Endometrial microvascular endothelial cells (primary cell): ENCODE results near the gene LIN37. TPM values are rescaled to one million over a fixed set of nuclear protein-coding genes. Genes with fewer than 3 reads are reported as not detected.
"Not testable (repeated sequence)": the region's sequence is repeated elsewhere in the genome, so short reads cannot be mapped to it uniquely, and the experiment has no call there.

Experiments
- in situ Hi-C: cut with HindIII; loops from 2 replicates; pipeline ENCODE4 v1.10.0; 2017; ENCODE audit warnings: low sequenced_read_pairs, low pct_unique_long_range_greater_than_20kb; ENCODE audit errors: inconsistent ontology term
- total RNA-seq: library from RNA; depleted of rRNA; stranded (reverse); fragments of >200 nt; gene quantifications from one replicate; pipeline ENCODE4 v1.2.3, GENCODE V29; 2015; ENCODE audit errors: inconsistent ontology term

The LIN37 gene
- total RNA-seq, 1 donor from 2014 or later: 13.1 TPM

- in situ Hi-C loops: no loop called here
Observed at GRCh38 chr19:35718345-35719041, 29.9 kb upstream of the LIN37 start.

GRCh38 chr19:35719402-35720162, 28.8 kb upstream of the LIN37 start:
- in situ Hi-C loops: no loop called here

GRCh38 chr19:35720163-35720524, 28.2 kb upstream of the LIN37 start:
- in situ Hi-C loops: no loop called here

GRCh38 chr19:35720648-35721047, 27.7 kb upstream of the LIN37 start:
- in situ Hi-C loops: no loop called here

- in situ Hi-C loops: no loop called here
Observed at GRCh38 chr19:35721374-35721773, 27.0 kb upstream of the LIN37 start.

GRCh38 chr19:35722461-35722860, 25.9 kb upstream of the LIN37 start:
- in situ Hi-C loops: no loop called here

DNA sequence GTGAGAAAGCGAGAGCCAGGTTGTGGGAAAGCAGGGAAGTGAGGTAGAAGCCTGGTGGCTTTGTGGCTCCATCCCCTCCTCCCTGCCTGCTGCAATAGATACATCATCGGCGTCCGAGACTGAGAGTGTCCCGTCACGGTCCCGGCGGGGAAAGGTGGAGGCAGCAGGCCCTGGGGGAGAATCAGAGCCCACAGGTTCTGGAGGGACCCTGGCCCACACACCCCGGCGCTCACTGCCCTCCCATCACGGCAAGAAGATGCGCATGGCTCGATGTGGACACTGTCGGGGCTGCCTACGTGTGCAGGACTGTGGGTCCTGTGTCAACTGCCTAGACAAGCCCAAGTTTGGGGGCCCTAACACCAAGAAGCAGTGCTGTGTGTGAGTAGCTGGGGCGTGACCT, 25.5 kb upstream of the LIN37 start:
- in situ Hi-C loops: no loop called here

GRCh38 chr19:35723671-35724070, 24.7 kb upstream of the LIN37 start:
- in situ Hi-C loops: no loop called here

GRCh38 chr19:35724132-35724531, 24.2 kb upstream of the LIN37 start:
- in situ Hi-C loops: not testable (repeated sequence)

GRCh38 chr19:35724560-35724959, 23.8 kb upstream of the LIN37 start:
- in situ Hi-C loops: no loop called here

- in situ Hi-C loops: no loop called here
Observed at GRCh38 chr19:35725216-35725861, 23.0 kb upstream of the LIN37 start.

- in situ Hi-C loops: no loop called here
Observed at GRCh38 chr19:35727053-35727955, 21.1 kb upstream of the LIN37 start.

DNA sequence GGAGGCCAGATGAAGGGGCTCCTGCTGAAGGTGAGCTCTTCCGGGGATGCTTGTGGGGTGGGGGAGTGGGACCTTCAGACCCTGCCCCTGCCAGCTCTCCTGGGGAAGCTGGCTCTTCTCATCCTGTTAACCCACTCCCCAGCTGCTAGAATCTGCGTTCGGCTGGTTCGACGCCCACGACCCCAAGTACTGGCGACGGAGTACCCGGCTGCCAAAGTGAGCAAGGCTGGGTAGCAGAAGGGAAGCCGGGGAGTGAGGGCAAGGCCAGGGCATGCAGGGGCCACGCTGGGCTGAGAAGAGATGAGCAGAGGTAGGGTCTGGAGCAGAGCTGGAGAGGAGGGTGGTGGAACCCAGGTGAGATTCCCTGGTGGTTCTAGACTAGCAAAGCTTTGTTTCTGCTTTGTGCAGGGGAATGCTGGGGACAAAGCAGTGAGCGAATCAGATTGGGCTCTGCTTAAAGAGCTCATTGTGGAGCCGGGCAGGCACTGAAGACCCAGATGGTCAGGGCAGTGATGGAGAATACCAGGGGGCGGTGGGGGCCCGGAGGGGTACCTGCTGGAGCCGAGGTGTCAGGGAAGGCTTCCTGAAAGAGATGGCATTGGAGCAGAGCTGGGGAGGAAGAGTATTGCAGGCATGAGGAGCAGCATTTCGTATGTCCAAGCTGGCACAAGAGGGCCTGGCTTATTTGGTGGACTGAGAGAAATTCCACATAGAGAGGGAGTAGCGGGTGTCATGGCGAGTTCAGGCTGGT, 20.2 kb upstream of the LIN37 start:
- in situ Hi-C loops: no loop called here

- in situ Hi-C loops: no loop called here
Observed at GRCh38 chr19:35729021-35729420, 19.4 kb upstream of the LIN37 start.

DNA sequence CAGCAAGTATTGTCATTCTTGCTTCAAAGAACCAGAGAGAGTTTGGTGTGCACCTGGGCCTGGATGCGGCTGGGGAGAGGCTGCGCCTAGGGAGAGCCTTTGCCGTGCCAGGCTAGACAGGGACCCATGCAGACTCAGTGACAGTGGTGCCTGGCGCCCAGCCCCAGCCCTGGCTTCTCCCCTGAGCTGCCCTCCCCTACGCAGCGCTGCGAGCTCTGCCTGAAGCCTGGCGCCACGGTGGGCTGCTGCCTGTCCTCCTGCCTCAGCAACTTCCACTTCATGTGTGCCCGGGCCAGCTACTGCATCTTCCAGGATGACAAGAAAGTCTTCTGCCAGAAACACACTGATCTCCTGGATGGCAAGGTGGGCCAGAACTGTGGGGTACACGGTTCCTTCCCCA, 18.6 kb upstream of the LIN37 start:
- in situ Hi-C loops: no loop called here

- in situ Hi-C loops: no loop called here
Observed at GRCh38 chr19:35730326-35730725, 18.1 kb upstream of the LIN37 start.

DNA sequence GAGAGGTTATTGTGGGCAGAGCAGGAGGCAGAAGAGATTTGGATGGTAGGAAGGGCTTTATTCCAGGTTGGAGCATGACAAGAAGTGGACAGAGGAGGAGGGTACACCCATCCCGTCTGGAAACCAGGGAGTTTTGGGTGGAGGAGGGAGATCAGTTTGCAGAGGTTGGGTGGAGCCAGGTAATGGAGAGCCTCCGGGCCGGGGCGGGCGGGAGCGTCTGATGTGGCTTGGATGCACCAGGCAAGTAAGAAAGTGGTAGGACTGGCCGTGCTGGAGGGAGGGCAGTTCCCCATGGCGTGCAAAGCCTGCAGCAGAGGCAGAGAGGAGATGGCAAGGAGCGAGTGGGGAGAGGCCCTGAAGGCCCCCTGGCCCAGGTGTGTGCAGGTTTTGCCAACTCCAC, 17.0 kb upstream of the LIN37 start:
- in situ Hi-C loops: no loop called here

- in situ Hi-C loops: no loop called here
Observed at GRCh38 chr19:35731779-35732405, 16.5 kb upstream of the LIN37 start.
